HG03159 (cell line): Measurements from ENCODE around the gene UPK3B.
"Not testable (repeated sequence)": the region's sequence is repeated elsewhere in the genome, so short reads cannot be mapped to it uniquely, and the experiment has no call there.

Experiments used
- ATAC-seq: cut with Tn5 transposase; IDR thresholded peaks from one replicate; pipeline ENCODE4 v1.9.1; 2021; ENCODE audit warnings: mild to moderate bottlenecking, moderate library complexity; ENCODE audit not compliant: unreplicated experiment

UPK3B gene

DNA sequence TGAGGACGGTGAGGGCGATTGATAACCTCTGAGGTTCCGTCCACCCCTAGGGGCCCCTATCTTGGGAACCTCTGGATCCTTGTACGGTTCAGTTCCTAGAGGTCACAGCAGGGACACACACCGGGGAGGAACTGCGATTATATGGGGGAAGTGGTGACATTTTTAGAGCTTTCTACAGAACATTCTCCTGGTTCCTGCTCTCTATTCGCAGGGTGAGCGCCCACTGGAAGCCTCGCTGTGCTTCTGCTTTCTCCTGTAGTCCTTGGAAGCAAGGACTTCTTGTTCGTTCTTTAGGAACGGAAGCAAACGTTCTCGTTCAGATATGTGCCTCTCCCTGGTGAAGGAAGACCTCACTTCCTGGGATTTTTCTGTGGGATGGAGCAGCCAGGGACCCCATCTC, 22.4 kb upstream of the UPK3B start:
- ATAC-seq, result not testable (repeated sequence)

GRCh38 chr7:76492139-76492538, 18.2 kb upstream of the UPK3B start:
- not testable (repeated sequence) for ATAC-seq

DNA sequence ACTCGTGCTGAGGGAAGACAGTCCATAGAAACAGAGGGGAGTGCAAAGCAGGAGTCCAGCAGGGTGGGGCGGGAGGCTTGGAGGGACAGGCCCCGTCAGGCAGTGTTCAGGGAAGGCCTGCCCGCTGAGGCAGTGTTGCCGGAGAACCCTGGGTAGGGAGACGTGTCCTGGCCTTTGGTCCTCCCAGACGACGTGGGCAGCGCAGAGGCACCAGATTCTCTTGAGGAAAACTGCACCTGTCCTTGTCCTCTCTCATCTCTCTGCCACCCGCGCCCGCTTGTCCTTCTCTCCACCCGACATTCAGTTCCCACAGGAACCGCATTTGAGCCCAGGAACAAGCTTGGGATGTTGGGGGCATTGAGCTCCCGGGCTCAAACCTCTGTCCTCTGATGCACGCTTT, 14.6 kb upstream of the UPK3B start:
- not testable (repeated sequence) for ATAC-seq

DNA sequence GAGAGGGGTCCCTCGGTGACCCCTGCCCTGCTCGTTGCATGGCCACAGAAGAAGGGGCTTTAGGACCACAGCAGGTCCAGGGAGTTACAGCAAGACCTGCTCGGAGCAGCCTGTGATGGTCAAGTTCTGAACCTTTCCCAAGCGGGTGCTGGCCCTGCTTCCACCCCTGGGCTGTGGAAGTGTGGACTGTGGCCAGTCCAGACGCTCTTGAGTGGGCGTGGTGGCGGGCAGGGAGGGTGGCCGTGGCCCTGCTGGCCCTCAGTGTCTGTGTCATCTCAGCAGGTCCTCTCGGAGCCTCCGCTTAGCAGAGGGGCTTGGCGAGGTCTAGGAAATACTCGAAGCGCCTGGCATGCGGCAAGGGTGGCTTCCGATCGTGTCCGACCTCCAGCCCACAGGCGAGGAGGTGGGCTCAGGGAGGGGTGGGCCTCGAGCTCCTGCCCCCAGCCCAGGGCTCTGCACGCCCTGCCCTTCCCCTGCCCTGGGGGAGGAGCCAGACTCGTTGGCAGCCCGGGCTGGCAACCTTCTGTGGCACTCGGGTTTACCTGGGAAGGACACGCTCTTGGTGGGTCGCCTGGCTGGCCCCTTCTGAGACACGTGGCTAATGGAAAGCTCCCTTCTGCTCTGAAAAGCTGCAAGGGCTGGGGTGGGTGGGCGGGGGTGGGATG, 12.3 kb upstream of the UPK3B start:
- not testable (repeated sequence) for ATAC-seq

GRCh38 chr7:76498583-76499200, 11.7 kb upstream of the UPK3B start:
- not testable (repeated sequence) for ATAC-seq

DNA sequence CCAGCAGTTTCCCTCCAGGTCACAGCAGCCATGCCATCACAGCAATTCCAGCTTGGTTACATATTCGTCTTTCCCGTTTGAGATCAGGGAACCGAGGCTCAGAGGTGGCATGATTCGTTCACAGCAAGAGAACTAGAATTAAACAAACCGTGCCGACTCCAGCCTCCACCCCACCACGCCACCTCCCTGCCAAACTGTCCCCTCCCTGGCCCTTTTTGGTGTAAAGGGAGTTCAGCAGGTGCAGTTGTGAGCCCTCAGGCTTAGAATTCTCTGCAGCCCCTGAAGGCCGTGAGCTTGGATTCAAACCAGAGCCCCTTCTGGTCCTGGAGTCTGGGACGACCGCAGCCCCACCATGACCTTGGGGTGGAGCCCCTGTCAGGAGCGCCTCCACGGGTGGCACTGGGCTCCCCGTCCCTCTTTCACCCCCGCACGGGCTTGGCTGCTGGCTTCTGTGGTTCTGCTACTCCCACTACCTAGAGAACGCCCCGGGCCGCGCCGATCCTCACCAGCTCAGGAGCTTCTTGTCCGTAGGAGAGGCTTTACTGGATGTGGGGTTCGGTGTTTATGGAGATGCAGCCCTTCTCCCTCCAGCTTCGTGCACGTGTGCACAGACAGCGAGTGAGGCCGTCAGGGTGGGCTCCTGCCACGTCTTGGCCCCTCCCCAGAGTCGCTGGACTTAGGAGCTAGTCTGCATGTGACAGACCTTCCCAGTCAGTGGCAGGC, 11.0 kb upstream of the UPK3B start:
- ATAC-seq, result not testable (repeated sequence)

GRCh38 chr7:76499924-76500241, 10.5 kb upstream of the UPK3B start:
- ATAC-seq, result not testable (repeated sequence)

DNA sequence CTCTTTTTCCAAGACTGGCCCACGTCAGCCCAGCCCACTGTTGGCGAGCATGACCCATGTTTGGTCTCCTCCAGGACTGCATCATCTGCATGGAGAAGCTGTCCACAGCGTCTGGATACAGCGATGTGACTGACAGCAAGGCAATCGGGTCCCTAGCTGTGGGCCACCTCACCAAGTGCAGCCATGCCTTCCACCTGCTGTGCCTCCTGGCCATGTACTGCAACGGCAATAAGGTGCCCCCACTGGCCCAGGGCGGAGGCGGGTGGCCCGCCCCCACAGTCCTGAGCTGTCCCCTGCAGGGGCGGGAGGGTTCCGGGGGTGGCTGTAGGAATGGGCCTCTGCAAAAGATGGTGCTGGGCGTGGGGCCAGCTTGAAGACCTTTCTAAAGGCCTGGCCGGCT, 8.1 kb upstream of the UPK3B start:
- not testable (repeated sequence) for ATAC-seq

DNA sequence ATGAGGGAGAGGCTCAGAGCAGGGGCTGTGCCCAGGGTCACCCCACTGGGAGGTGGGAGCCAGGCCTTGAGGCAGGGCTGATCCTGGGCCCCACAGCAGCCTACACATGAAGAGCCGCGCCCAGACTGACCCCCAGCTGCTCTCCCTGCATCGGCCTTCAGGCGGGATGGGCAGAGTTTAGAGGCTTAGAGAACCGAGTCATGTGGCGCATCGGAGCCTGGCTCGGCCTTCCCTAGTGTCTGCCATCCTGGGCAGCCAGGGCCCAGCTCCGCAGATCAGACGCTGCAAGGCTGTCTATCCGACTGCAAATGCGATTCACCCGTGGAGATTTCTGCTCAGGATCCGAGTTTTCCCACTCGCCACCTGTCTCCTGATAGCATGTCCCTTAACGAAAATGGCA, 7.5 kb upstream of the UPK3B start:
- not testable (repeated sequence) for ATAC-seq

DNA sequence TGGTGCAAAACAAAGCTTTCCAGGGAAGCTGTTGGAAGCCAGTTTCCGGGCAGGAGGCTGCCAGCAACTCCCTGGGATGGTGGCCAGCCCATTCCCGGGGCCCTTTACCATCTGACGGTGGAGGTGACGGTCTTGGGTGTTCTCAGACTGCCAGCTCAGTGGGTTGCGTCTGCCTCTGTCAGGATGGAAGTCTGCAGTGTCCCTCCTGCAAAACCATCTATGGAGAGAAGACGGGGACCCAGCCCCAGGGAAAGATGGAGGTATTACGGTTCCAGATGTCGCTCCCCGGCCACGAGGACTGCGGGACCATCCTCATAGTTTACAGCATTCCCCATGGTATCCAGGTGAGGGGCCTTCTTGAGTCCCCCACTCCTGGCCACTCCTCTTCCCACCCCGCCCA, 7.1 kb upstream of the UPK3B start:
- not testable (repeated sequence) for ATAC-seq

DNA sequence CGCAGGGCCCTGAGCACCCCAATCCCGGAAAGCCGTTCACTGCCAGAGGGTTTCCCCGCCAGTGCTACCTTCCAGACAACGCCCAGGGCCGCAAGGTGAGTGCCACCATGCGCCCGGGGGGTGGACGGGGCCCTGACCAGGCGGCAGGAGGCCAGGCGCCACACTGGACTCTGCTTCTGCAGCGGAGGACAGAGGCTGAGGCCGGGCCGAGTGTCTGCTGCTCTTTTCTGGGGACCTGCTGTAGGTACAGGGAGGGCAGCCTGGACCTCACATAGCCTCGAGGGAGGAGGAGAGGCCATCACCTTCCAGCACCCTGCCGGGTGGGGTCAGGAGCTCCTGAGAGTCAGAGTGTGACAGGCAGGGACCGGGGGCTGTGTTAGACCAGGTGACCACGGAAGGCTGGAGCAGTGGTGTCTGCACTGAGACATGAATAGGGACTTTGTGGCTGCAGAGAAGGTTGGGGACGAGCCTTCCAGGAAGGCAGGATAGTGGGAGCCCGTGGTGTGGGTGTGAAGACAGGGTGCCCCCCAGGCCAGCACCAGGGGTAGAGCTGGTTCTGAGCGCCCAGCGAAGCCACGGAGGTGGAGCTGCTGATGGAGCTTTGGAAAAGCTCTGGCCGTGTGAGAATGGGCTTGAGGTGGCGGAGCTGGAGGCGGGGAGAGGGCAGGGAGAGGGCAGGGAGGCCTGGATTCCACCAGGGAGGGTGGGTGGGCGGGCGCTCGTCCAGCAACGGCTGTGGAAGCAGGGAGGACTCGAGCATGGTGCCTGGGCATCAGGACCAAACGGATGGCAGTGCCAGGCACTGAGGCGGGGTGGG, 5.8 kb upstream of the UPK3B start:
- not testable (repeated sequence) for ATAC-seq

- ATAC-seq, result no peak
Observed at GRCh38 chr7:76505168-76506080, 4.9 kb upstream of the UPK3B start.

DNA sequence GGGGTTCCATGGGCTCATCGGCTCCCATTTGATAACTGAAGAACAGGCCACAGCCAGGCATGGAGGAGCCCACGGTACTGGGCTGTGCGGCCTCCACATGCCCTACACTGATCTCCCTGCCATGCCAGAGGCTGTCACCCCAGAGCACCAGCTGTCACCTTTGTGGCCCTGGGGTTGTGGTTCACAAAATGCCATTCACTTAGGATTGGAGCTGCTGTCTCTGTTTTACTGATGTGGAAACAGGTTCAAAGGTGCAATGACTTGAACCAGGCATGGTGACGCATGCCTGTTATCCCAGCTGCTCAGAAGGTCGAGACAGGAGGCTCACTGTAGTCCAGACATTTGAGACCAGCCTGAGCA, 4.3 kb upstream of the UPK3B start:
- no peak for ATAC-seq

DNA sequence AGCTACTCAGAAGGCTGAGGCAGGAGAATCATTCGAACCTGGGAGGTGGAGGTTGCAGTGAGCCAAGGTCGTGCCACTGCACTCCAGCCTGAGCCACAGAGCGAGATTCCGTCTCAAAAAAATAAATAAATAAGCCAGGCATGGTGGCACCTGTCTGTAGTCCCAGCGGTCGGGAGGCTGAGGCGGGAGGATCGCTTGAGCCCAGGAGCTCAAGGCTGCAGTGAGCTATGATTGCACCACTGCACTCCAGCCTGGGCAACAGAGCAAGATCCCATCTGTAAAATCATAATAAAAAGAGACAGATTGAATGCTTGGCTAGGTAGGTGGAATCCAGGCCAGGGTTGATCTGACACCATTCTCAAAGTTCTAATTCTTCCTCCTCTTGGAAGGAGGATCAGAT, 3.7 kb upstream of the UPK3B start:
- ATAC-seq, result not testable (repeated sequence)

DNA sequence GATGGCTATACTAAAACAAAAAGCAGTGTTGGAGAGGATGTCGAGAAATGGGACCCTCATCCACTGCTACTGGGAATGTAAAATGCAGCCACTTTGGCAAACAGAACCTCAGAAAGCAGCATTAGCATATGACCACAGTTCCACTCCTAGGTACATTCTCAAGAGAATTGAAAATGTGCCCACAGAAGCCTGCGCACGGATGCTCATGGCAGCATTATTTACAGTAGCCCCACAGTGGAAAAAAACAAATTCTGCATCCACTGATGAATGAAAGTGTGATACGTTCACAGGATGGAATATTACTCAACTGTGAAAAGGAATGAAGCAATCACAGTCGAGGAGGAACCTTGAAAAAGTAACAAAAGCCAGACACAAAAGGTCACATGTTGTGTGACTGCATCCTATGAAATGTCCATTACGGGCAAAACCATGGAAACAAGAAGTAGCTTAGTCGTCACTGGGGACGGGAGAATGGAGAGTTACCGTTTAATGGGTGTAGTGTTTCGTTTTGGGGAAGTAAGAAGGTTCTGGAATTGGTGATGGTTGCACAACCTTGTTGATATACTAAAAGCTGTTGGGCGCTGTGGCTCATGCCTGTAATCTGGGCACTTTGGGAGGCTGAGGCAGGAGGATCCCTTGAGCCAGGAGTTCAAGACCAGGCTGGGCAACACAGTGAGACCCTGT, 2.5 kb upstream of the UPK3B start:
- ATAC-seq, result no peak

GRCh38 chr7:76511200-76511910, 1.0 kb downstream of the UPK3B start:
- ATAC-seq, result not testable (repeated sequence)

DNA sequence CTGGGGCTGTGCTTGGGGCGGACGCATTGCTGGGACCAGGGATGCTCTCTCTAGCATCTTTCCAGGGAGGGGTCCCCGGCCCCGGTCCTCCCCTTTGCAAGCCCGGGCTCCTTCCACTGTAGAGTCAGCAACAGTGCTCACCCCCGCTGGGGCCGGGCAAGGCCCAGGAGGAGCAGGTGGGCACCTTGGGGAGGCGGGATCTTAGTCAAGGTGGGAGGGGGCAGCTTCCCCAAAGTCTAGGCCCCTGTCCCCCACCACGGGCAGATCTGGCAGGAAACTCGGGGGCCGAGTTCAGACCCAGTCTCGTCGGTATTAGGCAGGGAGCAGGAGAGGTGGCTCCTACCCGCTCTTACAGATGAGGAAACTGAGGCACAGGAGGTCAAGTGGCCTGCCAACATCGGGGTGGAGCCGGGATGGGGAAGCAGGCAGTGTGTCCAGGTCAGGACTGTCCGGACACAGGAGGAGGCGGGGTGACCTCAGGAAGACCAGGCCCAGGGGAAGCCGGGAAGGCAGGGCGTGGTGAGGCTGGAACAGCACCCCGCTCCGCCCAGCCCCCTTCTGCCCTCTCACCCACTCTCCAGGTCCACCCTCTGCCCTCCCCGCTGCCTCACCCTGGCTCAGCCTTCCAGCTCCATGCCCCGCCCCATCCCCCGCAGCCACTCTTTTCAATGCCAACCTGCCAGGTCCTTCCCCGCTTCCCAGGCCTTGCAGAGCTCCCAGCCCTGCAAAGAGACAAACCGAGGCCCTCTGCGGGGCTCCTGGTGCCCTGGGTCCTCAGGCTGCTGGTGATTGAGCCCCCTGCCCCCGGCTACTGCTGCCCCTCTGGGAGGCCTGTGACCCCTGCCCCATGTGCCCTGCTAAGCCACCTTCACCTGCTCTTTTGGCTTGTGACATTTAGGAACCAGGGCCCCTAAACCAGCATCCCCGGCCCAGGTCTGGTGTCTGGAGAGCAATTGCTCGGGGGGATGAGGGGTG, 1.8 kb downstream of the UPK3B start:
- not testable (repeated sequence) for ATAC-seq
